HG03103 (cell line): ENCODE measurements around the gene KCTD15.

Experiments
- ATAC-seq: cut with Tn5 transposase; IDR thresholded peaks from one replicate; pipeline ENCODE4 v1.9.1; 2021; ENCODE audit warnings: low read depth; ENCODE audit not compliant: unreplicated experiment

KCTD15 gene

GRCh38 chr19:33841685-33842084, 45.0 kb downstream of the KCTD15 start:
- ATAC-seq: no peak

- ATAC-seq: no peak
These were observed 47.8 kb downstream of the KCTD15 start for GRCh38 chr19:33844478-33844877.

GRCh38 chr19:33845498-33845897, 48.8 kb downstream of the KCTD15 start:
- no peak for ATAC-seq

- ATAC-seq: no peak
These were observed 53.0 kb downstream of the KCTD15 start for GRCh38 chr19:33849551-33850147.

- ATAC-seq: no peak
These were observed 62.3 kb downstream of the KCTD15 start for GRCh38 chr19:33859016-33859415.

DNA sequence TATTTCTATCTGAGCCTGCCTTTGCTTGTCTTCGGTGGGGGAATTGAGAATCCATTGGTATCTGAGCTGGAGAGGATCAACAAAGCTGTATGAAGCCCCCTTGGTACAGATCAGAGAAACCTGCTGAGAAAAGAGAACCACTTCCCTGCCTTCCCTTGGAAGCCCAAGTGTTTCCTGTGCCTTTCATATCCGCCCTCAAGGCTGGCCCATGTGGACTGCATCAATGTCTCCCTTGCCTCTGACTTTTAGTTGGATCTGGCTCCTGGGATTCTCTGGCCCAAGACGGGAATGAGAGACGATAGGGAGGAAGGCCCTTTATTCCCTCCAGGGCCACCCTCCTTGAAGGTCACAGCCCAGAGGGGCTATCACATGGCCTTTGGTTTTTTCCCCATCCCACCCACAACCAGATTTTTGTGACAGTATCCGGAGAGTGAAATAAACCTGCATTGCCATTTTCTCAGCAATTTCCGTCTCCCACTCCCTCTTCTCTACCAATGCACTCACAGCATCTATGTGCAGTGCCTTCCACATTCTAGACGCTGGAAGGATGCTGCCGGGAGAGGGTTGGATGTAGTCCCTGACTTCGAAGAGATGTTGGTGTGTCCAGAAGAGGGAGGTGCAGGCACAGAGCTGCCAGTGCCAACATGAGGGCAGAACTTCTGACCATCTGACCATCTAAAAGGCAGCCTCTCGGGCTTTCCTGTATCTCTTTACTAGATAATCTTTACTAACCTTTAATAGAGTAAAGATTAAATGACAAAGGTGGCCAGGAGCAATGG, 63.8 kb downstream of the KCTD15 start:
- ATAC-seq: no peak

- ATAC-seq: no peak
These were observed 65.3 kb downstream of the KCTD15 start for GRCh38 chr19:33861950-33862349.

GRCh38 chr19:33862981-33863380, 66.3 kb downstream of the KCTD15 start:
- no peak for ATAC-seq

- ATAC-seq: no peak
These were observed 66.8 kb downstream of the KCTD15 start for GRCh38 chr19:33863436-33863835.

- ATAC-seq: no peak
These were observed 67.7 kb downstream of the KCTD15 start for GRCh38 chr19:33864311-33864850.

DNA sequence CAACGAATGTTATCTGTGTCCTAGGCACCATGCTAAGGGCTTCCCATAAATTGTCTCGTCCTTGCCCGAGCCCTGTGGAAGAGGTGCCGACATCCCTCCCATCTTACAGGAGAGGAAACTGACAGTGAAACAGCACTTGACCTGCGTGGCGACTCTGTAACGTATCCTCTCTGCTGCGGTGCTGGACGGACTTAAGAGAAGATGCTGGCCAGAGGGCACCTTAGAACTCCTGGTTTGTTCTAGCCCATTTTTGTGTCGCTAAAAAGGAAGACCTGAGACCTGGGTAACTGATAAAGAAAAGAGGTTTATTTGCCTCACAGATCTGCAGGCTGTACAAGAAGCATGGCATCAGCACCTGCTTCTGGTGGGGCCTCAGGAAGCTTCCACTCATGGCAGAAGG, 68.6 kb downstream of the KCTD15 start:
- no peak for ATAC-seq
